Gastrocnemius medialis (tissue), 4 donors: ENCODE measurements around the gene CLEC4D. TPM values are rescaled to one million over a fixed set of nuclear protein-coding genes. Genes with fewer than 3 reads are reported as not detected.

ENCODE experiments used
- ATAC-seq, 2 donors: fragments of 150-250 bp; one replicate each; pipeline ENCODE4 v1.9.1; 2016
- DNase-seq, 2 donors: peaks; one replicate each; pipeline ENCODE4 v3.0.0-alpha.2; 2019
- H3K27ac ChIP-seq, 4 donors: fragments of 200-600 bp; sonication (generic); 1 replicate in 1 of 4; 2 replicates in 3 of 4; pipeline ENCODE4 v1.5.1; 2016 to 2018; ENCODE audit warnings: mild to moderate bottlenecking in 2 of 4, moderate library complexity in 1 of 4
- H3K27me3 ChIP-seq, 3 donors: fragments of 200-600 bp; sonication (generic) in 2 of 3; 1 replicate in 1 of 3; 2 replicates in 2 of 3; pipeline versions ENCODE4 v1.5.1 to v1.6.0; 2016 to 2019; ENCODE audit warnings: mild to moderate bottlenecking in 1 of 3, moderate library complexity in 1 of 3
- H3K36me3 ChIP-seq, 2 donors: fragments of 200-600 bp; sonication (generic) in 1 of 2; one replicate each; pipeline ENCODE4 v1.5.1; 2017 to 2018
- H3K4me1 ChIP-seq, 2 donors: fragments of 200-600 bp; sonication (generic) in 1 of 2; one replicate each; pipeline ENCODE4 v1.5.1; 2016 to 2017; ENCODE audit warnings: mild to moderate bottlenecking in 2 of 2
- H3K4me3 ChIP-seq, 4 donors: fragments of 200-600 bp; sonication (generic) in 3 of 4; 1 replicate in 1 of 4; 2 replicates in 3 of 4; pipeline ENCODE4 v1.5.1; 2016 to 2019; ENCODE audit warnings: mild to moderate bottlenecking in 2 of 4
- H3K9me3 ChIP-seq, 3 donors: fragments of 200-600 bp; sonication (generic) in 2 of 3; 1 replicate in 1 of 3; 2 replicates in 2 of 3; pipeline ENCODE4 v1.5.1; 2016 to 2019
- CTCF ChIP-seq, 5 experiments: fragments of 450-650 bp in 3 of 5; fragments of 200-600 bp in 2 of 5; sonication (generic) in 2 of 5; IDR thresholded peaks in 4 of 5; conservative IDR thresholded peaks in 1 of 5; 1 replicate in 4 of 5; 2 replicates in 1 of 5; pipeline ENCODE4 v1.5.1; 2016 to 2019; ENCODE audit warnings: antibody characterized with exemption in 5 of 5, mild to moderate bottlenecking in 3 of 5, moderate library complexity in 3 of 5
- POLR2A ChIP-seq, 2 donors: fragments of 450-650 bp; IDR thresholded peaks; one replicate each; pipeline ENCODE4 v1.6.1; 2017; ENCODE audit warnings: antibody characterized with exemption in 2 of 2, mild to moderate bottlenecking in 2 of 2, moderate library complexity in 2 of 2
- in situ Hi-C, 4 donors: fragments of 200-750 bp; cut with MboI; loops; one replicate each; pipeline versions ENCODE4 v1.15.0 to v1.8.0; 2017; ENCODE audit warnings: low sequenced_read_pairs in 4 of 4
- intact Hi-C: fragments of 100-400 bp; cut with DNase I; formaldehyde crosslinking; loops from one replicate; pipeline ENCODE4 v1.15.1; 2023; ENCODE audit warnings: low total_unique reads
- total RNA-seq, 4 donors: library from RNA; depleted of rRNA; stranded (reverse); fragments of >200 nt; gene quantifications; one replicate each; pipeline versions ENCODE4 v1.1.0 to v1.2.3, GENCODE V29; 2016

The CLEC4D gene
- total RNA-seq, 4 donors from 2014 or later = 0.27 TPM; not detected in 3

- in situ Hi-C loops (no loop called here), intact Hi-C loops (no loop called here)
- H3K27me3 ChIP-seq = no peaks in the 10 kb centered on the region
- DNase-seq (no peak), ATAC-seq (no peak)
- H3K36me3 ChIP-seq = no peaks in the 10 kb centered on the region
- no peaks in the 10 kb centered on the region for H3K4me1 ChIP-seq
- no peak overlapping the region for H3K27ac ChIP-seq
- no peaks in the 10 kb centered on the region for H3K9me3 ChIP-seq
- no peak for TF ChIP-seq POLR2A (IDR thresholded peaks at IDR 0.05)
- TF ChIP-seq CTCF (IDR thresholded peaks at IDR 0.05 in 4 of 5, conservative IDR thresholded peaks at IDR 0.05 in 1 of 5) = no peak
- no peak overlapping the region for H3K4me3 ChIP-seq
Observed at GRCh38 chr12:8499616-8500015, 13.7 kb upstream of the CLEC4D start.

- no peak for DNase-seq
- ATAC-seq = no peak
- no peak overlapping the region for H3K4me3 ChIP-seq
- no peaks in the 10 kb centered on the region for H3K4me1 ChIP-seq
- H3K9me3 ChIP-seq = no peaks in the 10 kb centered on the region
- TF ChIP-seq CTCF (IDR thresholded peaks at IDR 0.05 in 4 of 5, conservative IDR thresholded peaks at IDR 0.05 in 1 of 5) = no peak
- no peak for TF ChIP-seq POLR2A (IDR thresholded peaks at IDR 0.05)
- H3K27ac ChIP-seq = no peak overlapping the region
- intact Hi-C loops (no loop called here), in situ Hi-C loops (no loop called here)
- no peaks in the 10 kb centered on the region for H3K36me3 ChIP-seq
- H3K27me3 ChIP-seq = no peaks in the 10 kb centered on the region
Observed at GRCh38 chr12:8501720-8502119, 11.6 kb upstream of the CLEC4D start.

- H3K36me3 ChIP-seq = no peaks in the 10 kb centered on the region
- TF ChIP-seq CTCF (IDR thresholded peaks at IDR 0.05 in 4 of 5, conservative IDR thresholded peaks at IDR 0.05 in 1 of 5) (no peak), POLR2A (IDR thresholded peaks at IDR 0.05) (no peak)
- H3K4me3 ChIP-seq = no peak overlapping the region
- in situ Hi-C loops = no loop called here
- ATAC-seq (no peak), DNase-seq (no peak)
- no peaks in the 10 kb centered on the region for H3K4me1 ChIP-seq
- no peaks in the 10 kb centered on the region for H3K9me3 ChIP-seq
- H3K27me3 ChIP-seq = no peaks in the 10 kb centered on the region
- H3K27ac ChIP-seq = no peak overlapping the region
- intact Hi-C loops = no loop called here
Observed at GRCh38 chr12:8504351-8504750, 9.0 kb upstream of the CLEC4D start.

- Histone ChIP-seq H3K9me3 (no peaks in the 10 kb centered on the region), H3K27me3 (no peaks in the 10 kb centered on the region), H3K4me1 (no peaks in the 10 kb centered on the region), H3K36me3 (no peaks in the 10 kb centered on the region), H3K27ac (no peak overlapping the region), H3K4me3 (no peak overlapping the region)
- no peak for ATAC-seq
- no peak for TF ChIP-seq POLR2A (IDR thresholded peaks at IDR 0.05)
- no peak for TF ChIP-seq CTCF (IDR thresholded peaks at IDR 0.05 in 4 of 5, conservative IDR thresholded peaks at IDR 0.05 in 1 of 5)
- no peak for DNase-seq
- in situ Hi-C loops = no loop called here
- intact Hi-C loops = no loop called here
Observed at GRCh38 chr12:8507596-8507995, 5.7 kb upstream of the CLEC4D start.

- in situ Hi-C loops (no loop called here), intact Hi-C loops (no loop called here)
- Histone ChIP-seq H3K27ac (no peak overlapping the region), H3K36me3 (no peaks in the 10 kb centered on the region), H3K4me3 (no peak overlapping the region), H3K9me3 (no peaks in the 10 kb centered on the region), H3K27me3 (no peaks in the 10 kb centered on the region), H3K4me1 (no peaks in the 10 kb centered on the region)
- no peak for DNase-seq
- TF ChIP-seq POLR2A (IDR thresholded peaks at IDR 0.05) (no peak), CTCF (IDR thresholded peaks at IDR 0.05 in 4 of 5, conservative IDR thresholded peaks at IDR 0.05 in 1 of 5) (no peak)
- ATAC-seq = no peak
Observed at GRCh38 chr12:8508223-8508622, 5.1 kb upstream of the CLEC4D start.
